H1 (cell line): ENCODE results near the gene RIOK3. TPM values are rescaled to one million over a fixed set of nuclear protein-coding genes. Genes with fewer than 3 reads are reported as not detected.

Experiments
- CTCF ChIA-PET: fragments of 300-600 bp; sonication (Branson Sonifier 250); formaldehyde crosslinking; loops from one replicate; lab custom pipeline; 2021; ENCODE audit not compliant: partially characterized antibody; lab: Charles Lee
- POLR2A ChIA-PET: fragments of 300-600 bp; sonication (Branson Sonifier 250); formaldehyde crosslinking; loops from one replicate; lab custom pipeline; 2021; ENCODE audit warnings: inconsistent platforms; ENCODE audit not compliant: partially characterized antibody; lab: Charles Lee
- DNase-seq, 2 experiments: peaks; one replicate each; pipeline versions ENCODE4 v3.0.0 to v3.0.0-alpha.2; 2010 to 2022; ENCODE audit warnings: low spot score in 2 of 2, low read depth in 1 of 2, mixed read lengths in 1 of 2
- FAIRE-seq: peaks from 2 replicates; lab custom pipeline; 2011; peaks lifted over from hg19 to GRCh38; lab: Jason Lieb, UNC
- H2AFZ ChIP-seq: 2 replicates; pipeline ENCODE4 v1.8.1; 2012; ENCODE audit warnings: low read length, inconsistent platforms
- H2AK5ac ChIP-seq: 2 replicates; pipeline ENCODE4 v1.6.1; 2013; ENCODE audit warnings: low read depth, low read length
- H2BK120ac ChIP-seq: replicated peaks from 2 replicates; pipeline ENCODE3; 2013; ENCODE audit warnings: low read depth, low read length, inconsistent platforms
- H2BK12ac ChIP-seq: 2 replicates; pipeline ENCODE4 v1.6.1; 2013; ENCODE audit warnings: low read depth, low read length
- H2BK15ac ChIP-seq: 2 replicates; pipeline ENCODE4 v1.6.1; 2013; ENCODE audit warnings: low read length
- H2BK20ac ChIP-seq: 2 replicates; pipeline ENCODE4 v1.6.1; 2013; ENCODE audit warnings: low read length
- H2BK5ac ChIP-seq: 2 replicates; pipeline ENCODE4 v1.6.1; 2013; ENCODE audit warnings: low read depth, low read length
- H3K14ac ChIP-seq: 2 replicates; pipeline ENCODE4 v1.6.1; 2013; ENCODE audit warnings: inconsistent platforms; ENCODE audit not compliant: insufficient read length
- H3K18ac ChIP-seq: 2 replicates; pipeline ENCODE4 v1.6.1; 2013; ENCODE audit warnings: low read length; ENCODE audit errors: extremely low read depth
- H3K23ac ChIP-seq: 2 replicates; pipeline ENCODE4 v1.6.1; 2013; ENCODE audit warnings: inconsistent platforms; ENCODE audit not compliant: insufficient read length
- H3K23me2 ChIP-seq: 2 replicates; pipeline ENCODE4 v1.6.1; 2013; ENCODE audit warnings: low read depth, low read length
- H3K27ac ChIP-seq: 2 replicates; pipeline ENCODE4 v1.6.1; 2011; ENCODE audit warnings: low read depth, low read length, inconsistent platforms
- H3K27me3 ChIP-seq, 4 experiments: replicated peaks in 1 of 4; 1 replicate in 1 of 4; 2 replicates in 3 of 4; pipeline versions ENCODE4 v1.6.1 to v1.8.1; 2011 to 2013; ENCODE audit warnings: low read length in 3 of 4, mild to moderate bottlenecking in 3 of 4, inconsistent platforms in 2 of 4, mixed read lengths in 2 of 4, moderate library complexity in 1 of 4; ENCODE audit not compliant: control insufficient read depth in 3 of 4, insufficient read depth in 3 of 4; ENCODE audit errors: extremely low read depth in 1 of 4
- H3K36me3 ChIP-seq, 4 experiments: 2 replicates each; pipeline versions ENCODE4 v1.6.1 to v1.8.1; 2011 to 2013; ENCODE audit warnings: mild to moderate bottlenecking in 4 of 4, low read length in 3 of 4, moderate library complexity in 2 of 4, control low read depth in 1 of 4, inconsistent platforms in 1 of 4; ENCODE audit not compliant: insufficient read depth in 4 of 4, control insufficient read depth in 2 of 4
- H3K4ac ChIP-seq: replicated peaks from 2 replicates; pipeline ENCODE3; 2013; ENCODE audit warnings: low read length, low read depth, mixed read lengths, inconsistent platforms; ENCODE audit not compliant: insufficient read length
- H3K4me1 ChIP-seq, 4 experiments: replicated peaks in 1 of 4; 1 replicate in 1 of 4; 2 replicates in 3 of 4; pipeline versions ENCODE4 v1.6.1 to v1.8.1; 2011 to 2013; ENCODE audit warnings: low read length in 3 of 4, inconsistent platforms in 2 of 4, mixed read lengths in 1 of 4; ENCODE audit not compliant: insufficient read depth in 4 of 4, control insufficient read depth in 3 of 4
- H3K4me2 ChIP-seq, 2 experiments: 2 replicates each; pipeline versions ENCODE4 v1.6.1 to v1.8.1; 2011 to 2013; ENCODE audit warnings: low read depth in 2 of 2, low read length in 2 of 2, control low read depth in 1 of 2, inconsistent platforms in 1 of 2, mild to moderate bottlenecking in 1 of 2; ENCODE audit not compliant: insufficient read depth in 1 of 2
- H3K4me3 ChIP-seq, 4 experiments: fragments of 200-600, 300-600 bp in 1 of 4; sonication (generic), shearing (Covaris generic), sonication (Bioruptor Twin) in 1 of 4; 2 replicates each; pipeline versions ENCODE4 v1.5.1 to v1.8.1; 2011 to 2016; ENCODE audit warnings: low read length in 4 of 4, low read depth in 3 of 4, control low read depth in 2 of 4, inconsistent platforms in 2 of 4, mild to moderate bottlenecking in 2 of 4, mixed read lengths in 1 of 4, moderate library complexity in 1 of 4; ENCODE audit not compliant: insufficient read depth in 2 of 4; ENCODE audit errors: extremely low read depth in 1 of 4
- H3K56ac ChIP-seq: replicated peaks from 2 replicates; pipeline ENCODE3; 2013; ENCODE audit warnings: low read depth, mild to moderate bottlenecking, mixed read lengths, low read length, inconsistent platforms; ENCODE audit not compliant: insufficient read length
- H3K79me1 ChIP-seq: 2 replicates; pipeline ENCODE4 v1.6.1; 2013; ENCODE audit warnings: low read depth, low read length, control low read depth
- H3K79me2 ChIP-seq, 2 experiments: 2 replicates each; pipeline versions ENCODE4 v1.6.1 to v1.8.1; 2012 to 2013; ENCODE audit warnings: low read length in 2 of 2, mild to moderate bottlenecking in 2 of 2, inconsistent platforms in 1 of 2; ENCODE audit not compliant: insufficient read depth in 2 of 2, control insufficient read depth in 1 of 2
- H3K9ac ChIP-seq, 4 experiments: replicated peaks in 1 of 4; 1 replicate in 1 of 4; 2 replicates in 3 of 4; pipeline versions ENCODE4 v1.6.1 to v1.8.1; 2011 to 2013; ENCODE audit warnings: low read depth in 3 of 4, low read length in 3 of 4, control low read depth in 2 of 4, mild to moderate bottlenecking in 2 of 4, moderate library complexity in 2 of 4, inconsistent platforms in 1 of 4; ENCODE audit errors: extremely low read depth in 1 of 4
- H3K9me3 ChIP-seq, 2 experiments: 2 replicates each; pipeline versions ENCODE4 v1.6.1 to v1.8.1; 2012 to 2013; ENCODE audit warnings: mild to moderate bottlenecking in 2 of 2, moderate library complexity in 2 of 2, control low read depth in 1 of 2, inconsistent platforms in 1 of 2, low read depth in 1 of 2, low read length in 1 of 2, mixed read lengths in 1 of 2; ENCODE audit not compliant: insufficient read depth in 2 of 2
- H4K20me1 ChIP-seq, 2 experiments: replicated peaks in 1 of 2; 2 replicates each; pipeline versions ENCODE3 to v1.8.1; 2011 to 2013; ENCODE audit warnings: inconsistent platforms in 2 of 2, low read length in 2 of 2, mild to moderate bottlenecking in 1 of 2; ENCODE audit not compliant: insufficient read depth in 2 of 2, control insufficient read depth in 1 of 2
- H4K5ac ChIP-seq: 2 replicates; pipeline ENCODE4 v1.6.1; 2013; ENCODE audit warnings: low read length, low read depth, mixed read lengths, inconsistent platforms; ENCODE audit not compliant: insufficient read length
- H4K8ac ChIP-seq: 2 replicates; pipeline ENCODE4 v1.8.0; 2013; ENCODE audit warnings: mild to moderate bottlenecking, moderate library complexity, low read length, inconsistent platforms; ENCODE audit not compliant: insufficient read depth; ENCODE audit errors: extremely low read depth
- H4K91ac ChIP-seq: replicated peaks from 2 replicates; pipeline ENCODE3; 2013; ENCODE audit warnings: low read length, mixed read lengths, inconsistent platforms; ENCODE audit not compliant: insufficient read length
- CBX8 ChIP-seq: fragments of 300-800, 300-1000 bp; sonication (generic); IDR thresholded peaks from 2 replicates; pipeline ENCODE4 v1.7.1; 2016; ENCODE audit warnings: low read depth, low read length, borderline replicate concordance
- CTCF ChIP-seq, 3 experiments: IDR thresholded peaks; 1 replicate in 2 of 3; 2 replicates in 1 of 3; pipeline versions ENCODE4 v1.5.1 to v1.6.1; 2011; ENCODE audit warnings: low read length in 3 of 3, mild to moderate bottlenecking in 3 of 3, inconsistent platforms in 2 of 3, low read depth in 1 of 3, moderate library complexity in 1 of 3; ENCODE audit not compliant: insufficient read depth in 1 of 3; ENCODE audit errors: control extremely low read depth in 1 of 3
- JUN ChIP-seq: IDR thresholded peaks from 2 replicates; pipeline ENCODE4 v1.6.1; 2011; ENCODE audit warnings: low read depth, mild to moderate bottlenecking, improper control_type of control experiment, low read length
- SP1 ChIP-seq: IDR thresholded peaks from 2 replicates; pipeline ENCODE4 v1.6.1; 2011; ENCODE audit warnings: low read depth, low read length
- TAF7 ChIP-seq: optimal IDR thresholded peaks from 2 replicates; pipeline ENCODE3; 2011; ENCODE audit warnings: low read depth, mild to moderate bottlenecking, inconsistent platforms, low read length, moderate library complexity, borderline replicate concordance
- WGBS, 2 experiments: shearing (Covaris generic) in 1 of 2; methylation state at CpG; one replicate each; pipeline versions ENCODE4 v1.1.6 to v1.1.7; 2013 to 2015; ENCODE audit warnings: low lambda C conversion rate in 2 of 2, mixed read lengths in 2 of 2, inconsistent platforms in 1 of 2, low coverage in 1 of 2, missing lambda C conversion rate in 1 of 2; ENCODE audit not compliant: insufficient replicate concordance in 2 of 2, insufficient coverage in 1 of 2, insufficient read length in 1 of 2; ENCODE audit errors: extremely low coverage in 1 of 2, missing lambda C conversion rate in 1 of 2; 5-methylcytosine and 5-hydroxymethylcytosine counted together
- polyA plus RNA-seq, 7 experiments: library from polyadenylated mRNA; depleted of rRNA in 3 of 7; stranded (reverse) in 5 of 7; unstranded in 2 of 7; fragments of >200 nt in 5 of 7; fragments of 200-250 nt in 2 of 7; gene quantifications; 1 replicate in 5 of 7; 2 replicates in 1 of 7; 4 replicates in 1 of 7; pipeline versions ENCODE4 v1.2.1 to v1.2.3, GENCODE V29; 2011 to 2013; ENCODE audit warnings: missing spikeins in 2 of 7, mixed read lengths in 2 of 7
- total RNA-seq: library from RNA; stranded (reverse); fragmentation: NEBNext Ultra II Directional; extraction: Animal tissue kit (Norgen Biotek cat#: 25700); gene quantifications from 2 replicates; pipeline ENCODE4 v1.2.1, GENCODE V29; 2021

Gene RIOK3
- total and polyA plus RNA-seq, 2 of the 8 experiments (the other 6 are each of a cell fraction or from before 2014, with no cell fraction given), result 7.5 to 24.3 TPM

GRCh38 chr18:23438046-23438377, 15.1 kb upstream of the RIOK3 start:
- Histone ChIP-seq H3K4me3 (peak overlapping the region; percentile 75 to 93 (median 85); a peak in 5 of 8 replicates), H4K8ac (no peak overlapping the region), H4K20me1 (peaks cover 0 to 1% of the 10 kb centered on the region in 2 experiments), H2AK5ac (no peak overlapping the region), H3K9ac (no peak overlapping the region), H4K91ac (no peak overlapping the region), H2AFZ (peak overlapping the region; percentile 77), H4K5ac (no peak overlapping the region), H3K27me3 (no peaks in the 10 kb centered on the region; a peak in 2 of 7 replicates), H2BK15ac (no peak overlapping the region), H2BK120ac (no peak overlapping the region), H3K23me2 (peaks cover 10% of the 10 kb centered on the region; the same call in 1 of the 2 replicates), H3K56ac (no peak overlapping the region), H3K36me3 (no peaks in the 10 kb centered on the region), H3K4ac (no peak overlapping the region), H3K79me1 (no peaks in the 10 kb centered on the region; the same call in 1 of the 2 replicates), H3K18ac (no peak overlapping the region), H3K27ac (no peak overlapping the region), H3K79me2 (no peaks in the 10 kb centered on the region), H3K14ac (no peak overlapping the region), H3K4me1 (no peaks in the 10 kb centered on the region; a peak in 2 of 7 replicates), H2BK5ac (no peak overlapping the region), H2BK12ac (no peak overlapping the region), H2BK20ac (no peak overlapping the region), H3K4me2 (peak overlapping the region; percentile 46 to 73; a peak in 2 of 4 replicates), H3K9me3 (no peaks in the 10 kb centered on the region), H3K23ac (no peak overlapping the region)
- WGBS, 2 experiments, result 43% methylated on average over 5 of the region's 5 CpGs; no CpG with 5 or more reads in 1 of the 2 experiments
- FAIRE-seq (no peak), DNase-seq (no peak)
- TF ChIP-seq SP1, result no peak
- no peak; the same call in 1 of the 2 replicates for TF ChIP-seq JUN
- no peak for TF ChIP-seq CTCF (IDR thresholded peaks at IDR 0.05; ENCODE audit: control extremely low read depth in 1 of 3, insufficient read depth in 1 of 3, low read depth in 1 of 3, low read length in 3 of 3)
- no peak for TF ChIP-seq CBX8
- no peak for TF ChIP-seq TAF7
- CTCF ChIA-PET, result no interaction called here
- POLR2A ChIA-PET, result no interaction called here
